GM23338 (cell line): ENCODE measurements around the gene GLS. TPM values are rescaled to one million over a fixed set of nuclear protein-coding genes. Genes with fewer than 3 reads are reported as not detected.
A peak's percentile ranks its signal among the peaks of the same experiment; 100 is the strongest.

Experiments
- ATAC-seq: fragments of 200-7000 bp; cut with Tn5 transposase; 3 replicates; pipeline ENCODE4 v1.9.1; 2020
- DNase-seq: peaks from one replicate; pipeline ENCODE4 v3.0.0-alpha.2; 2015; ENCODE audit warnings: low spot score
- H2AFZ ChIP-seq: fragments of 200-600 bp; sonication (generic); 2 replicates; pipeline ENCODE4 v1.8.0; 2016; ENCODE audit warnings: antibody characterized with exemption, mild to moderate bottlenecking, moderate library complexity
- H3F3A ChIP-seq: fragments of 200-600 bp; sonication (generic); replicated peaks from 2 replicates; pipeline ENCODE4 v1.8.0; 2017; ENCODE audit warnings: antibody characterized with exemption, mixed run types, low read depth
- H3K27ac ChIP-seq: fragments of 200-600 bp; sonication (generic); 2 replicates; pipeline ENCODE4 v1.6.1; 2016; ENCODE audit warnings: low read depth
- H3K27me3 ChIP-seq: fragments of 200-600 bp; sonication (generic); 2 replicates; pipeline ENCODE4 v1.8.0; 2016; ENCODE audit warnings: mild to moderate bottlenecking, mixed run types, moderate library complexity; ENCODE audit not compliant: insufficient read depth
- H3K36me3 ChIP-seq: fragments of 200-600 bp; sonication (generic); 2 replicates; pipeline ENCODE4 v1.8.0; 2016; ENCODE audit warnings: mild to moderate bottlenecking; ENCODE audit not compliant: insufficient read depth
- H3K4me1 ChIP-seq: fragments of 200-600 bp; sonication (generic); 2 replicates; pipeline ENCODE4 v1.8.0; 2016; ENCODE audit warnings: mild to moderate bottlenecking, moderate library complexity; ENCODE audit not compliant: insufficient read depth
- H3K4me2 ChIP-seq: fragments of 200-600 bp; sonication (generic); 2 replicates; pipeline ENCODE4 v1.7.1; 2017; ENCODE audit warnings: mixed run types
- H3K4me3 ChIP-seq: fragments of 200-600 bp; sonication (generic); 2 replicates; pipeline ENCODE4 v1.6.1; 2016; ENCODE audit warnings: mixed run types
- H3K79me2 ChIP-seq: fragments of 200-600 bp; sonication (generic); replicated peaks from 2 replicates; pipeline ENCODE4 v1.8.0; 2017; ENCODE audit warnings: mild to moderate bottlenecking; ENCODE audit not compliant: insufficient read depth
- H3K9me2 ChIP-seq: fragments of 200-600 bp; sonication (generic); 2 replicates; pipeline ENCODE4 v1.8.0; 2017; ENCODE audit not compliant: insufficient read depth
- H4K20me1 ChIP-seq: fragments of 200-600 bp; sonication (generic); replicated peaks from 2 replicates; pipeline ENCODE4 v1.8.0; 2017; ENCODE audit warnings: mild to moderate bottlenecking; ENCODE audit not compliant: insufficient read depth
- H3K27ac Mint-ChIP-seq: 2 replicates; pipeline ENCODE4 v1.8.0; 2020; ENCODE audit warnings: inconsistent platforms, mild to moderate bottlenecking, moderate library complexity, mixed read lengths
- H3K27me3 Mint-ChIP-seq: 3 replicates; pipeline ENCODE4 v1.8.0; 2022; ENCODE audit warnings: low read depth, mild to moderate bottlenecking, moderate library complexity, mixed read lengths, inconsistent platforms; ENCODE audit not compliant: insufficient read depth, poor library complexity
- H3K36me3 Mint-ChIP-seq: 3 replicates; pipeline ENCODE4 v1.8.0; 2021; ENCODE audit warnings: low read depth, mild to moderate bottlenecking, inconsistent platforms, moderate library complexity, mixed read lengths
- H3K4me1 Mint-ChIP-seq: 3 replicates; pipeline ENCODE4 v1.8.0; 2020; ENCODE audit warnings: mild to moderate bottlenecking, inconsistent platforms, mixed read lengths
- H3K4me3 Mint-ChIP-seq: 3 replicates; pipeline ENCODE4 v1.8.0; 2021; ENCODE audit warnings: moderate library complexity, mild to moderate bottlenecking, inconsistent platforms, mixed read lengths
- H3K9me3 Mint-ChIP-seq: 3 replicates; pipeline ENCODE4 v1.8.0; 2020; ENCODE audit warnings: moderate library complexity, mild to moderate bottlenecking, inconsistent platforms, mixed read lengths
- CREB1 ChIP-seq: fragments of 250-450 bp; sonication (Bioruptor Pico); IDR thresholded peaks from 2 replicates; pipeline ENCODE4 v1.5.0; 2020; ENCODE audit warnings: low read depth, mild to moderate bottlenecking, moderate library complexity
- CTCF ChIP-seq, 2 experiments: fragments of 200-600 bp in 1 of 2; sonication (generic) in 1 of 2; conservative IDR thresholded peaks; 2 replicates each; pipeline versions ENCODE4 v1.5.1 to v1.6.1; 2016 to 2017; ENCODE audit warnings: antibody characterized with exemption in 2 of 2, low read depth in 2 of 2, mild to moderate bottlenecking in 2 of 2, moderate library complexity in 1 of 2
- ETS1 ChIP-seq: IDR thresholded peaks from 2 replicates; pipeline ENCODE4 v1.6.1; 2016; ENCODE audit warnings: antibody characterized with exemption
- EZH2 ChIP-seq: fragments of 200-600 bp; sonication (generic); IDR thresholded peaks from one replicate; pipeline ENCODE4 v1.8.0; 2017; ENCODE audit warnings: antibody characterized with exemption, mild to moderate bottlenecking, low read depth; ENCODE audit not compliant: unreplicated experiment
- EZH2phosphoT487 ChIP-seq: fragments of 200-600 bp; sonication (generic); IDR thresholded peaks from one replicate; pipeline ENCODE4 v1.8.1; 2018; ENCODE audit warnings: antibody characterized with exemption; ENCODE audit not compliant: unreplicated experiment
- JUNB ChIP-seq: IDR thresholded peaks from one replicate; pipeline ENCODE4 v1.6.1; 2016; ENCODE audit warnings: antibody characterized with exemption; ENCODE audit not compliant: unreplicated experiment
- NANOG ChIP-seq: IDR thresholded peaks from 2 replicates; pipeline ENCODE4 v1.6.1; 2016; ENCODE audit warnings: antibody characterized with exemption, borderline replicate concordance
- POLR2AphosphoS5 ChIP-seq: IDR thresholded peaks from 2 replicates; pipeline ENCODE4 v1.6.1; 2016; ENCODE audit warnings: antibody characterized with exemption, low read depth
- REST ChIP-seq: IDR thresholded peaks from one replicate; pipeline ENCODE4 v1.6.1; 2018; ENCODE audit warnings: antibody characterized with exemption; ENCODE audit not compliant: unreplicated experiment
- STAT1 ChIP-seq: IDR thresholded peaks from one replicate; pipeline ENCODE4 v1.6.1; 2016; ENCODE audit warnings: antibody characterized with exemption; ENCODE audit not compliant: unreplicated experiment
- ZNF114 ChIP-seq: fragments of 250-450 bp; sonication (Bioruptor Pico); IDR thresholded peaks from 2 replicates; pipeline ENCODE4 v1.5.0; 2020; ENCODE audit warnings: mild to moderate bottlenecking, moderate library complexity
- ZNF331 ChIP-seq: fragments of 250-450 bp; sonication (Bioruptor Pico); IDR thresholded peaks from 2 replicates; pipeline ENCODE4 v1.5.0; 2020; ENCODE audit warnings: low read depth, mild to moderate bottlenecking, moderate library complexity
- ZNF462 ChIP-seq: fragments of 250-450 bp; sonication (Bioruptor Pico); IDR thresholded peaks from 2 replicates; pipeline ENCODE4 v1.5.0; 2020; ENCODE audit warnings: mild to moderate bottlenecking, moderate library complexity
- polyA plus RNA-seq: library from polyadenylated mRNA; unstranded; fragments of >200 nt; fragmentation: Nextera tagmentation; extraction: Ambion mirVana; gene quantifications from 2 replicates; pipeline ENCODE4 v1.2.1, GENCODE V29; 2016
- total RNA-seq: library from RNA; depleted of rRNA; stranded (reverse); fragments of >200 nt; shearing (Covaris generic); gene quantifications from 2 replicates; pipeline ENCODE4 v1.2.3, GENCODE V29; 2014

GLS gene
- total and polyA plus RNA-seq, 2 experiments from 2014 or later: 38.1 to 172 TPM

- Histone ChIP-seq H3K79me2 (peaks cover 43% of the 10 kb centered on the region), H3K36me3 (no peaks in the 10 kb centered on the region), H3K4me1 (peaks cover 31% of the 10 kb centered on the region), H3K4me3 (peak overlapping the region; percentile 76), H4K20me1 (peaks cover 6% of the 10 kb centered on the region; the same call in 1 of the 2 replicates), H3K4me2 (peak overlapping the region; percentile 81), H2AFZ (no peak overlapping the region), H3K9me2 (no peaks in the 10 kb centered on the region), H3F3A (no peaks in the 10 kb centered on the region), H3K27ac (no peak overlapping the region), H3K27me3 (no peaks in the 10 kb centered on the region)
- no peaks in the 10 kb centered on the region for H3K9me3 Mint-ChIP-seq
- peaks cover 3% of the 10 kb centered on the region for H3K27me3 Mint-ChIP-seq
- peak overlapping the region; percentile 92 for H3K4me3 Mint-ChIP-seq
- no peak for DNase-seq
- ATAC-seq: peak; percentile 53
- H3K4me1 Mint-ChIP-seq: peaks cover 25% of the 10 kb centered on the region
- no peak for TF ChIP-seq JUNB
- no peak for TF ChIP-seq ZNF462
- TF ChIP-seq ETS1: no peak
- TF ChIP-seq STAT1: no peak
- no peak for TF ChIP-seq ZNF331
- no peak for TF ChIP-seq ZNF114
- no peak for TF ChIP-seq EZH2phosphoT487
- no peak for TF ChIP-seq REST
- no peak for TF ChIP-seq CREB1 (CRISPR knock-in tag)
- TF ChIP-seq NANOG: no peak
- TF ChIP-seq CTCF (conservative IDR thresholded peaks at IDR 0.05; ENCODE audit: low read depth in 2 of 2): no peak
- no peak for TF ChIP-seq EZH2
- no peak for TF ChIP-seq POLR2AphosphoS5
- H3K36me3 Mint-ChIP-seq: peaks cover 26% of the 10 kb centered on the region
- H3K27ac Mint-ChIP-seq: no peak overlapping the region
Measured at GRCh38 chr2:190881084-190881597, 520 bp downstream of the GLS start.
